GM19035 (cell line): ENCODE measurements around the gene C11orf97.

Source experiments
- ATAC-seq: cut with Tn5 transposase; IDR thresholded peaks from one replicate; pipeline ENCODE4 v1.9.1; 2021; ENCODE audit not compliant: unreplicated experiment

C11orf97 gene

GRCh38 chr11:94524341-94524740, 12.1 kb downstream of the C11orf97 start:
- ATAC-seq, result no peak

- no peak for ATAC-seq
These were observed 13.5 kb downstream of the C11orf97 start for GRCh38 chr11:94525546-94526324.

DNA sequence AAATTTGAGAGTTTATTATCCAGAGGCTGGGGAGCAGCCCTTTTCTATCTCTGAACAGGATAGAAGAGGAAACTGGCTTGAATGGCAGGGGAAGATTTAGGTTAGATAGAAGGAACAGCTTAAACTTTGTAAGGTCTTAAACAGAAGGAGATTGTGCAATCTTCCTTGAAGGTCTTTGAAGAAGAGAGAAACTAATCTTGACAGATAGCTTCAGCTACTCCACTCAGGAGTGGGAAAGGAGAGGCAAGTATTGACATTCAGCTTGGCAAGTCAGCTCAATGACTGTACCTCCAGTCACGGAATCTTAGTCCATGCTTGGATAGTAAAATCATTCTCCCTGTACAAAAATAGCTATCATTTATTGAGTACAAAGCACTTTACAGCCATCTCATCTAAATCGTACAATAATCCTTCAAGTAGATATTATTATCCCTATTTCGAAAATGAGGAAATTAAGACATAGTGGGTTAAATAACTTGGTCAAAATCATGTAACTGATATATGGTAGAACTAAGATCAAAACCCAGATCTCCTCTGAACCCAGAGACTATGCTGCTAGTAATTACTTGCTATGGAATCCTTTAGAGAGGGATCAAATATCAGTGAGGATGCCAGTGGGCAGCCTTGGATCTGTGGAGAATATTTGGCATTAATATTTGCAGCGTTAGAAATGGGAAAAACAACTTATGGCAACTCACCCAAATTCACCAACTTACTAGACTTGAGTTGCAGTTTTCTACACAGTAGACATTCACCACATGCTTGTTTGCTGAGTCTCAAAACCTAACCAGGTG, 14.6 kb downstream of the C11orf97 start:
- no peak for ATAC-seq

GRCh38 chr11:94528551-94528950, 16.3 kb downstream of the C11orf97 start:
- ATAC-seq, result no peak

GRCh38 chr11:94532211-94532610, 19.9 kb downstream of the C11orf97 start:
- no peak for ATAC-seq

- no peak for ATAC-seq
These were observed 20.9 kb downstream of the C11orf97 start for GRCh38 chr11:94533206-94533605.

GRCh38 chr11:94533696-94534630, 21.7 kb downstream of the C11orf97 start:
- ATAC-seq, result no peak

DNA sequence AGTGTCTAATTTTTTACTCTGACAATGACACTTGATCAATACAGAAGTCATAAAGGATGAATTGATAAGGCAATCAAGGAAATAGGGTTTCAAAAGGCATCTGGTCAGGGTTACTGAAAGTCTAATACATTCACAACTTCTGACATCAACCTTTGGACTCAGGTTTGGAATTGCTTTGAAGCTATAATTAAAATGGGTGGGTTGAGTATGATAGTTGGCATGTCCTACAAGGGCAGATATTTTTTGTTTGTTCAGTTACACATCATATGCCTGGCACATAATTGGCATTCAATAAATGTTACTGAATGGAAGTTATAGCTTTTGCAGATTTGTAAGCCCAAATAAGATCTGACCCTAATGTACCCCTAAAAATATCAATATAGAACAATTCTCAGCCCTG, 24.1 kb downstream of the C11orf97 start:
- ATAC-seq, result no peak

GRCh38 chr11:94537031-94537600, 24.9 kb downstream of the C11orf97 start:
- no peak for ATAC-seq

GRCh38 chr11:94539420-94539819, 27.2 kb downstream of the C11orf97 start:
- ATAC-seq, result no peak

GRCh38 chr11:94543695-94544645, 31.7 kb downstream of the C11orf97 start, which contains the start of gene FUT4:
Gene FUT4 (plus strand): TSS chr11:94543921. CDS start chr11:94544134, 213 bp downstream.
- ATAC-seq, result peak; percentile 86

GRCh38 chr11:94544646-94545263, 32.5 kb downstream of the C11orf97 start:
- no peak for ATAC-seq

DNA sequence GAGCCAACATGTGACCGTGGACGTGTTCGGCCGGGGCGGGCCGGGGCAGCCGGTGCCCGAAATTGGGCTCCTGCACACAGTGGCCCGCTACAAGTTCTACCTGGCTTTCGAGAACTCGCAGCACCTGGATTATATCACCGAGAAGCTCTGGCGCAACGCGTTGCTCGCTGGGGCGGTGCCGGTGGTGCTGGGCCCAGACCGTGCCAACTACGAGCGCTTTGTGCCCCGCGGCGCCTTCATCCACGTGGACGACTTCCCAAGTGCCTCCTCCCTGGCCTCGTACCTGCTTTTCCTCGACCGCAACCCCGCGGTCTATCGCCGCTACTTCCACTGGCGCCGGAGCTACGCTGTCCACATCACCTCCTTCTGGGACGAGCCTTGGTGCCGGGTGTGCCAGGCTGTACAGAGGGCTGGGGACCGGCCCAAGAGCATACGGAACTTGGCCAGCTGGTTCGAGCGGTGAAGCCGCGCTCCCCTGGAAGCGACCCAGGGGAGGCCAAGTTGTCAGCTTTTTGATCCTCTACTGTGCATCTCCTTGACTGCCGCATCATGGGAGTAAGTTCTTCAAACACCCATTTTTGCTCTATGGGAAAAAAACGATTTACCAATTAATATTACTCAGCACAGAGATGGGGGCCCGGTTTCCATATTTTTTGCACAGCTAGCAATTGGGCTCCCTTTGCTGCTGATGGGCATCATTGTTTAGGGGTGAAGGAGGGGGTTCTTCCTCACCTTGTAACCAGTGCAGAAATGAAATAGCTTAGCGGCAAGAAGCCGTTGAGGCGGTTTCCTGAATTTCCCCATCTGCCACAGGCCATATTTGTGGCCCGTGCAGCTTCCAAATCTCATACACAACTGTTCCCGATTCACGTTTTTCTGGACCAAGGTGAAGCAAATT, 33.3 kb downstream of the C11orf97 start:
- ATAC-seq, result no peak

- no peak for ATAC-seq
These were observed 33.9 kb downstream of the C11orf97 start for GRCh38 chr11:94546162-94546470.

DNA sequence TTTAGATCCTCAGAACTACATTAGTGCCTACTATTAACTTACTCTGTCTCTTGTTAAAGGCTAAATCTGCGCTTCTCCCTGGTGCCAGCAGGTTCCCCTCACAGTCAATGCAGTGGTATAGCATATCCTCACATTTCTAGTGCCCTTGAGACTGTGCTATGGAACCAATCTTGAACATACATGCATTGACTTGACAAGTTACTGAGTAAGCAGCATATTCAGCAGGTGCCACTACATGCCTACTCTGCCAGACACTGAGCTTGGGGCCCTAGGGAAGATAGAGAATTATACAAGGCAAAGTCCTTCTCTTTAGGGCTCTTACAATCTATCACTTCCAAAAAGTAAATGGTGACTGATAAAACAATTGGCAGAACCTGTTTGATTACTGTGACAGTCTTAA, 34.6 kb downstream of the C11orf97 start:
- no peak for ATAC-seq

GRCh38 chr11:94549146-94549545, 36.9 kb downstream of the C11orf97 start:
- no peak for ATAC-seq

DNA sequence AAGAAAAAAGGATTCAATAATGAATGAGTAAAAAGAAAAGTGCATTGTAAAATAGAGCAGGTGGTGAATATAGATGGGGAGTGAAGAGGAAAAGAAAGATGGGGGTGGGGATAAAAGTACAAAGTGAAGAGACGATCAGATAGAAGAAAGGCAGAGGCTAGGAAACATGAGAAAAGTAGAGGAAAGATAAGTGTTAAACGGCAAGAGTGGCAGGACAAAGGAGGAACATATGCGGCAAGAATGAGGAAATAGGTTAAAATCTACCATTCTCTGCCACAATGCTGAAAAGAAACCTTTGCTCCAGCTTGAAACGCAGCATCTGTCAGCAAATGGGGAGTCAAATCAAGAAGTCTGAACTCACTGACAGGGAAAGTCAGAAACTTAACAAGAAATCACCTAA, 38.3 kb downstream of the C11orf97 start:
- ATAC-seq, result no peak

- ATAC-seq, result no peak
These were observed 41.7 kb downstream of the C11orf97 start for GRCh38 chr11:94553938-94554337.
